PC-3 (cell line): Measurements from ENCODE around the gene GFER. TPM values are rescaled to one million over a fixed set of nuclear protein-coding genes. Genes with fewer than 3 reads are reported as not detected.
A peak's percentile ranks its signal among the peaks of the same experiment; 100 is the strongest.

ENCODE experiments used
- ATAC-seq: fragments of 200-7000 bp; cut with Tn5 transposase; 2 replicates; pipeline ENCODE4 v1.9.1; 2020; ENCODE audit warnings: mild to moderate bottlenecking, moderate library complexity
- BruUV-seq: library from RNA; stranded (reverse); fragments of 400-500 nt; replicated peaks from 2 replicates; lab custom pipeline; 2021; lab: Mats Ljungman, UMichigan
- CTCF ChIA-PET: fragments of 300-600 bp; sonication (Branson Sonifier 250); formaldehyde crosslinking; loops from one replicate; lab custom pipeline; 2022; ENCODE audit warnings: antibody characterized with exemption; lab: Charles Lee
- POLR2A ChIA-PET: fragments of 300-600 bp; sonication (Branson Sonifier 250); formaldehyde crosslinking; loops from one replicate; lab custom pipeline; 2022; ENCODE audit warnings: antibody characterized with exemption; ENCODE audit not compliant: unreplicated experiment; lab: Charles Lee
- DNase-seq: peaks from one replicate; pipeline ENCODE4 v3.0.0-alpha.2; 2015
- H2AFZ ChIP-seq: fragments of 300-600 bp; sonication (generic); 2 replicates; pipeline ENCODE4 v1.6.0; 2016; ENCODE audit warnings: antibody characterized with exemption, low read length
- H3F3A ChIP-seq: fragments of 300-600 bp; sonication (generic); one replicate; pipeline ENCODE4 v1.6.0; 2017; ENCODE audit warnings: antibody characterized with exemption, low read length, control low read depth, mild to moderate bottlenecking; ENCODE audit not compliant: unreplicated experiment
- H3K27ac ChIP-seq: fragments of 300-600 bp; sonication (generic); 2 replicates; pipeline ENCODE4 v1.5.1; 2016; ENCODE audit warnings: mild to moderate bottlenecking, low read length
- H3K27me3 ChIP-seq: fragments of 300-600 bp; sonication (generic); 2 replicates; pipeline ENCODE4 v1.6.1; 2016; ENCODE audit warnings: low read length, mixed read lengths
- H3K36me3 ChIP-seq: fragments of 300-600 bp; sonication (generic); 2 replicates; pipeline ENCODE4 v1.6.1; 2016; ENCODE audit warnings: low read depth, mixed run types, low read length, mixed read lengths
- H3K4me1 ChIP-seq: fragments of 300-600 bp; sonication (generic); 2 replicates; pipeline ENCODE4 v1.5.1; 2016; ENCODE audit warnings: low read length; ENCODE audit not compliant: insufficient read depth
- H3K4me2 ChIP-seq: fragments of 300-600 bp; sonication (generic); 2 replicates; pipeline ENCODE4 v1.6.0; 2016; ENCODE audit warnings: low read length
- H3K4me3 ChIP-seq: fragments of 300-600 bp; sonication (generic); 2 replicates; pipeline ENCODE4 v1.5.1; 2016; ENCODE audit warnings: mild to moderate bottlenecking, low read length, mixed read lengths
- H3K79me2 ChIP-seq: fragments of 300-600 bp; sonication (generic); 2 replicates; pipeline ENCODE4 v1.6.1; 2017; ENCODE audit warnings: low read length, mixed read lengths
- H3K9ac ChIP-seq: fragments of 300-600 bp; sonication (generic); 2 replicates; pipeline ENCODE4 v1.6.0; 2016; ENCODE audit warnings: mild to moderate bottlenecking, low read length
- H3K9me2 ChIP-seq: fragments of 300-600 bp; sonication (generic); replicated peaks from 2 replicates; pipeline ENCODE4 v1.6.1; 2016; ENCODE audit warnings: mixed run types, low read length, mixed read lengths
- H3K9me3 ChIP-seq: fragments of 300-600 bp; sonication (generic); 2 replicates; pipeline ENCODE4 v1.6.1; 2016; ENCODE audit warnings: low read length, mixed read lengths
- H4K20me1 ChIP-seq: fragments of 300-600 bp; sonication (generic); 2 replicates; pipeline ENCODE4 v1.6.1; 2016; ENCODE audit warnings: low read length, mixed read lengths
- EZH2 ChIP-seq: fragments of 300-600 bp; sonication (generic); IDR thresholded peaks from one replicate; pipeline ENCODE4 v1.6.1; 2017; ENCODE audit warnings: antibody characterized with exemption, mild to moderate bottlenecking, low read length; ENCODE audit not compliant: unreplicated experiment
- EZH2phosphoT487 ChIP-seq: fragments of 300-600 bp; sonication (generic); IDR thresholded peaks from 2 replicates; pipeline ENCODE4 v1.6.1; 2018; ENCODE audit warnings: mild to moderate bottlenecking, antibody characterized with exemption, low read length, borderline replicate concordance
- intact Hi-C: fragments of 100-400 bp; cut with micrococcal nuclease; formaldehyde crosslinking; loops from 2 replicates; pipeline ENCODE4 v1.9.0; 2023
- total RNA-seq: library from RNA; depleted of rRNA; stranded (reverse); fragments of >200 nt; gene quantifications from 2 replicates; pipeline ENCODE4 v1.2.3, GENCODE V29; 2014
- TF ChIP-seq, protein P1 (sequence below): fragments of 300-600 bp; sonication (generic); conservative IDR thresholded peaks from 2 replicates; pipeline ENCODE4 v1.5.1; 2017; ENCODE audit warnings: antibody characterized with exemption, low read depth, mild to moderate bottlenecking, low read length

The GFER gene
- total RNA-seq, 1 experiment from 2014 or later, result 66.8 TPM

DNA sequence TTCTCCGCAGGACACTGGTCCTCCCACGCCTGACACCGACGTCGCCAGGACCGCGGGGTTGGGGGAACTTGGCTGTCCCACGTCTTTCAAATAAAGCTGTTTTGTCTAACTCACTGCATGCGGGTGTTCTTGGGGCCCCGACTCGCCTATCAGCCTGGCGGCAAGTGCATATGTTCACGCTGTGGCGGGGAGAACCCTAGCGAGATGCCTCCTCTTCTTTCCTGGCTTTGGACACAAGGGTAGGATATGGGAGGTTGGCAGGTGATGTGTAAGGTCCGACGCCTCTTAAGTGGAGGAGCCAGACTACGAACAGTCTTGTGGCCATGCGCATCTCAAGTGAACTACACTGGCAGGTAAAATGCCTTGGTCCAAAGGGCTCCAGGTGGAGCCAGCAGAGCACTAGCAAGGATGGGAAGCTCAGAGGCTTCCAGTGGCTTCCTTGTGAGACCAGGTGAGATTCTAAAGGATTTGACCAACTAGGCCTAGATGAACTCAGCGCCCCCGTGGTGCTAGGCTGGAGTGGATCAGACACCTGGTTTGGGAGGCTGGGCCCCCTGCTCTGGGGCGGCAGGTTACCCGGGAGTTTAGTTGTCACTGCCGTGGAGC, 18.5 kb upstream of the GFER start:
- Histone ChIP-seq H3K9me2 (no peaks in the 10 kb centered on the region), H3K9me3 (no peaks in the 10 kb centered on the region), H3K79me2 (peaks cover 45% of the 10 kb centered on the region), H3K4me1 (peaks cover 9% of the 10 kb centered on the region; the same call in 1 of the 2 replicates), H3K27ac (peak overlapping the region; percentile 47), H2AFZ (peak overlapping the region; percentile 70), H3K4me3 (peak overlapping the region; percentile 96), H3K36me3 (peaks cover 22% of the 10 kb centered on the region), H3K9ac (peak overlapping the region; percentile 99), H3F3A (peaks cover 14% of the 10 kb centered on the region), H3K4me2 (peak overlapping the region; percentile 96), H3K27me3 (no peaks in the 10 kb centered on the region), H4K20me1 (peaks cover 19% of the 10 kb centered on the region)
- ChIA-PET CTCF (no interaction called here), POLR2A (interaction anchor here (0.7 to 1.0 kb wide), 2 partner anchors 60 to 183 kb away, joined by 3 to 9 read pairs; partner anchors contain the start of genes NUBP2 and SPSB3)
- BruUV-seq, result TSS peak; percentile 68
- intact Hi-C loops, result no loop called here
- no peak for ATAC-seq
- TF ChIP-seq EZH2, result no peak
- TF ChIP-seq EZH2phosphoT487, result no peak
- TF ChIP-seq, protein P1, sequence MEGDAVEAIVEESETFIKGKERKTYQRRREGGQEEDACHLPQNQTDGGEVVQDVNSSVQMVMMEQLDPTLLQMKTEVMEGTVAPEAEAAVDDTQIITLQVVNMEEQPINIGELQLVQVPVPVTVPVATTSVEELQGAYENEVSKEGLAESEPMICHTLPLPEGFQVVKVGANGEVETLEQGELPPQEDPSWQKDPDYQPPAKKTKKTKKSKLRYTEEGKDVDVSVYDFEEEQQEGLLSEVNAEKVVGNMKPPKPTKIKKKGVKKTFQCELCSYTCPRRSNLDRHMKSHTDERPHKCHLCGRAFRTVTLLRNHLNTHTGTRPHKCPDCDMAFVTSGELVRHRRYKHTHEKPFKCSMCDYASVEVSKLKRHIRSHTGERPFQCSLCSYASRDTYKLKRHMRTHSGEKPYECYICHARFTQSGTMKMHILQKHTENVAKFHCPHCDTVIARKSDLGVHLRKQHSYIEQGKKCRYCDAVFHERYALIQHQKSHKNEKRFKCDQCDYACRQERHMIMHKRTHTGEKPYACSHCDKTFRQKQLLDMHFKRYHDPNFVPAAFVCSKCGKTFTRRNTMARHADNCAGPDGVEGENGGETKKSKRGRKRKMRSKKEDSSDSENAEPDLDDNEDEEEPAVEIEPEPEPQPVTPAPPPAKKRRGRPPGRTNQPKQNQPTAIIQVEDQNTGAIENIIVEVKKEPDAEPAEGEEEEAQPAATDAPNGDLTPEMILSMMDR, result no peak
- DNase-seq, result no peak

DNA sequence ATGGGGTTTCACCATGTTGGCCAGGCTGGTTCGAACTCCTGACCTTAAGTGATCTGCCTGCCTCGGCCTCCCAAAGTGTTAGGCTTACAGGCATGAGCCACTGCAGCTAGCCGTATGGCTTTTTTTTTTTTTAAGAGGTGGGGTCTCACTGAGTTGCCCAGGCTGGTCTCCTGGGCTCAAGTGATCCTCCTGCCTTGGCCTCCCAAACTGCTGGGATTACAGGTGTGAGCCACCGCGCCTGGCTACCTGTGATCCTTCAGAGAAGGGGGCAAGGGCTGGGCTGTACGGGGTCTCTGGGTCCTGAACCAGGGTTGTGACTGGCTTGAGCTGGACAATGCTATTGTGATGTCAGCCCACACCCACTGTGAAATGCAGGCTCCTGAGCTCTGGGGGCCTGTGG, 17.5 kb upstream of the GFER start, which contains the start of gene RNF151:
Gene RNF151, plus strand, starts transcription at position 397 of the 400 bp plus-strand sequence. CDS start 26 bp downstream, outside the sequence.
- no peak within 1 kb of the TSS for H3K27ac ChIP-seq
- TF ChIP-seq EZH2phosphoT487 (no peak), EZH2 (no peak)
- TF ChIP-seq, protein P1, result no peak
- ChIA-PET POLR2A (no interaction called here), CTCF (no interaction called here)
- peaks cover 40% of the 10 kb centered on the region for H3K79me2 ChIP-seq
- peaks cover 19% of the 10 kb centered on the region for H4K20me1 ChIP-seq
- BruUV-seq, result no TSS peak
- intact Hi-C loops, result no loop called here
- peaks cover 22% of the 10 kb centered on the region for H3K36me3 ChIP-seq
- H2AFZ ChIP-seq, result no peak within 1 kb of the TSS
- no peaks in the 10 kb centered on the region for H3K9me3 ChIP-seq
- ATAC-seq (no peak), DNase-seq (no peak)
- peaks cover 9% of the 10 kb centered on the region; the same call in 1 of the 2 replicates for H3K4me1 ChIP-seq
- no peaks in the 10 kb centered on the region for H3K27me3 ChIP-seq
- H3K9me2 ChIP-seq, result no peaks in the 10 kb centered on the region
- peak within 1 kb of the TSS; percentile 96 for H3K4me2 ChIP-seq
- peaks cover 6% of the 10 kb centered on the region for H3F3A ChIP-seq
- H3K4me3 ChIP-seq, result peak within 1 kb of the TSS; percentile 96
- peak within 1 kb of the TSS; percentile 99 for H3K9ac ChIP-seq
